Liver (tissue), 9 donors: ENCODE data around the gene PIM1. TPM values are rescaled to one million over a fixed set of nuclear protein-coding genes. Genes with fewer than 3 reads are reported as not detected.
A peak's percentile ranks its signal among the peaks of the same experiment; 100 is the strongest.

ENCODE experiments used
- DNase-seq: peaks from one replicate; pipeline ENCODE4 v3.0.0-alpha.2; 2017; ENCODE audit warnings: low spot score
- H3K27ac ChIP-seq, 2 donors: one replicate each; pipeline ENCODE4 v1.7.0; 2013; ENCODE audit warnings: inconsistent platforms in 2 of 2, low read length in 2 of 2, control low read depth in 1 of 2, low read depth in 1 of 2, mild to moderate bottlenecking in 1 of 2
- H3K27me3 ChIP-seq, 4 donors: one replicate each; pipeline versions ENCODE4 v1.6.1 to v1.7.0; 2013; ENCODE audit warnings: low read length in 3 of 4, inconsistent platforms in 1 of 4, mild to moderate bottlenecking in 1 of 4, moderate library complexity in 1 of 4; ENCODE audit not compliant: control insufficient read depth in 4 of 4, insufficient read depth in 4 of 4
- H3K36me3 ChIP-seq, 4 donors: one replicate each; pipeline versions ENCODE4 v1.6.1 to v1.7.0; 2013; ENCODE audit warnings: low read length in 3 of 4, mild to moderate bottlenecking in 3 of 4, low read depth in 1 of 4, moderate library complexity in 1 of 4; ENCODE audit not compliant: control insufficient read depth in 4 of 4, insufficient read depth in 3 of 4
- H3K4me1 ChIP-seq, 4 donors: one replicate each; pipeline versions ENCODE4 v1.6.1 to v1.7.0; 2013; ENCODE audit warnings: low read length in 3 of 4, mild to moderate bottlenecking in 3 of 4, moderate library complexity in 1 of 4; ENCODE audit not compliant: control insufficient read depth in 4 of 4, insufficient read depth in 4 of 4
- H3K4me3 ChIP-seq, 3 donors: one replicate each; pipeline versions ENCODE4 v1.6.1 to v1.7.0; 2013; ENCODE audit warnings: low read length in 3 of 3, control low read depth in 1 of 3, low read depth in 1 of 3, mild to moderate bottlenecking in 1 of 3
- H3K9ac ChIP-seq, 2 donors: one replicate each; pipeline ENCODE4 v1.7.0; 2013; ENCODE audit warnings: low read length in 2 of 2, mild to moderate bottlenecking in 2 of 2, moderate library complexity in 2 of 2, control low read depth in 1 of 2, low read depth in 1 of 2
- H3K9me3 ChIP-seq, 4 donors: one replicate each; pipeline versions ENCODE4 v1.6.1 to v1.7.0; 2013; ENCODE audit warnings: low read length in 3 of 4; ENCODE audit not compliant: control insufficient read depth in 4 of 4
- EGR1 ChIP-seq, 2 donors: IDR thresholded peaks; 2 replicates each; pipeline ENCODE4 v1.6.1; 2016 to 2018; ENCODE audit warnings: antibody characterized with exemption in 2 of 2, low read depth in 2 of 2
- FOXA1 ChIP-seq: IDR thresholded peaks from 2 replicates; pipeline ENCODE4 v1.6.1; 2016; ENCODE audit warnings: antibody characterized with exemption
- GABPA ChIP-seq, 2 donors: IDR thresholded peaks in 1 of 2; conservative IDR thresholded peaks in 1 of 2; 2 replicates each; pipeline ENCODE4 v1.6.1; 2016; ENCODE audit warnings: antibody characterized with exemption in 2 of 2, mild to moderate bottlenecking in 1 of 2, moderate library complexity in 1 of 2
- JUND ChIP-seq, 2 donors: IDR thresholded peaks; 2 replicates each; pipeline ENCODE4 v1.6.1; 2016; ENCODE audit warnings: antibody characterized with exemption in 2 of 2
- NR2F2 ChIP-seq: IDR thresholded peaks from 2 replicates; pipeline ENCODE4 v1.6.1; 2016; ENCODE audit warnings: antibody characterized with exemption
- RAD21 ChIP-seq, 2 donors: IDR thresholded peaks; 2 replicates each; pipeline ENCODE4 v1.6.1; 2016; ENCODE audit warnings: antibody characterized with exemption in 2 of 2, mild to moderate bottlenecking in 2 of 2
- RXRA ChIP-seq, 2 donors: IDR thresholded peaks; 2 replicates each; pipeline ENCODE4 v1.6.1; 2017 to 2018; ENCODE audit warnings: antibody characterized with exemption in 2 of 2, mild to moderate bottlenecking in 1 of 2
- SP1 ChIP-seq: IDR thresholded peaks from 2 replicates; pipeline ENCODE4 v1.6.1; 2018; ENCODE audit warnings: antibody characterized with exemption, mild to moderate bottlenecking
- TAF1 ChIP-seq: conservative IDR thresholded peaks from 2 replicates; pipeline ENCODE4 v1.6.1; 2016; ENCODE audit warnings: antibody characterized with exemption, mild to moderate bottlenecking
- YY1 ChIP-seq: IDR thresholded peaks from 2 replicates; pipeline ENCODE4 v1.6.1; 2016; ENCODE audit warnings: antibody characterized with exemption, mild to moderate bottlenecking
- WGBS: extraction: QIAGEN DNeasy Blood & Tissue Kit; methylation state at CpG from one replicate; pipeline ENCODE4 v1.1.7; 2013; 5-methylcytosine and 5-hydroxymethylcytosine counted together
- polyA plus RNA-seq, 2 donors: library from polyadenylated mRNA; stranded (reverse) in 1 of 2; unstranded in 1 of 2; fragments of 200-250 nt in 1 of 2; fragments of >200 nt in 1 of 2; fragmentation: Nextera tagmentation in 1 of 2; extraction: Ambion mirVana in 1 of 2; gene quantifications; one replicate each; pipeline versions ENCODE4 v1.2.1 to v1.2.3, GENCODE V29; 2013 to 2015
- total RNA-seq, 2 donors: library from RNA; depleted of rRNA; stranded (reverse); fragments of >200 nt; gene quantifications; one replicate each; pipeline ENCODE4 v1.2.3, GENCODE V29; 2014
- TF ChIP-seq, protein P1 (sequence below): fragments of 150-350 bp; IDR thresholded peaks from 2 replicates; pipeline ENCODE4 v1.5.1; 2017; ENCODE audit warnings: improper control_type of control experiment, low read depth, low read length; ENCODE audit not compliant: missing input control
- TF ChIP-seq, protein P2 (sequence below): IDR thresholded peaks from 2 replicates; pipeline ENCODE4 v1.6.1; 2016; ENCODE audit warnings: antibody characterized with exemption
- donor health status: healthy.
- donor health status: healthy.
- donor health status: healthy.
- donor health status: healthy.
- donor health status: healthy.

Gene PIM1
- total and polyA plus RNA-seq, 4 donors, result 5.5 to 141 (median 10.6) TPM

DNA sequence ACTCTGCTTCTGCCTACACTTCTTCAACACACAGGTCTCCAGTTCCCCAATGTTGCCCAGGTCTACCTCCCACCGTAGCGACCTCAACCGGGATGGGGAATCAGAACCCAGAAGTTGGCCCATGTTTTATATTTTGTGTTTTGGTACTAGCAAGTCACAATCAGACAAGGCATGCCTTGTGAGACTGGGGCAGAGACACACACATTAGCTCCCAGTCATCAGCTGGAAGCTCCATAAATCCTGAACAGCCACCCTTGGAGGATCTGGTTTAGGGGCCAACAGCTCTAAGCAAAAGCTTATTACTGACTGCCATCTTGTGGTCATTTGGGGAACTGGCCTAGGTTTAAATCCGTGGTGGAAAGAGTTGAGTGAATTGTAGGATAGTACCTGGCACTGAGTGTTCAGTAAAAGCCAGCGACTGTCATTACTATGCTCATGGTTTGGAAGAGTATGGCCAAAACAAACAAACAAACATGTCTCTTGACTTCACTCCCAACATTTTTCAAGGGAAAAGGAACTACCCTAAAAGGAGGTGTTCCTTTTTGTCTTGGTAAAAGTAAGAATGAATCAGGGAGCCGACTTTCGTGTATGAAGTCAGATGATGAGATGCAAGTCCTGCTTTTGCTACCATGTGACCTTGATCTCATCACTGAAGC lies 40.5 kb downstream of the PIM1 start:
- H3K27ac ChIP-seq, result no peak overlapping the region
- H3K27me3 ChIP-seq, result no peaks in the 10 kb centered on the region
- no peaks in the 10 kb centered on the region for H3K36me3 ChIP-seq
- no peaks in the 10 kb centered on the region for H3K4me1 ChIP-seq
- H3K4me3 ChIP-seq, result no peak overlapping the region
- DNase-seq, result peak; percentile 87
- H3K9me3 ChIP-seq, result no peaks in the 10 kb centered on the region
- no peak overlapping the region for H3K9ac ChIP-seq
- WGBS, result 65% methylated on average over 7 of the region's 7 CpGs
- TF ChIP-seq EGR1 (IDR thresholded peaks at IDR 0.05; ENCODE audit: low read depth in 2 of 2) (no peak), YY1 (no peak), JUND (IDR thresholded peaks at IDR 0.05) (no peak), RAD21 (IDR thresholded peaks at IDR 0.05) (peak; percentile 100), RXRA (IDR thresholded peaks at IDR 0.05) (peak in 1 of 2 donors; percentile 31), SP1 (no peak)
- TF ChIP-seq, protein P1, sequence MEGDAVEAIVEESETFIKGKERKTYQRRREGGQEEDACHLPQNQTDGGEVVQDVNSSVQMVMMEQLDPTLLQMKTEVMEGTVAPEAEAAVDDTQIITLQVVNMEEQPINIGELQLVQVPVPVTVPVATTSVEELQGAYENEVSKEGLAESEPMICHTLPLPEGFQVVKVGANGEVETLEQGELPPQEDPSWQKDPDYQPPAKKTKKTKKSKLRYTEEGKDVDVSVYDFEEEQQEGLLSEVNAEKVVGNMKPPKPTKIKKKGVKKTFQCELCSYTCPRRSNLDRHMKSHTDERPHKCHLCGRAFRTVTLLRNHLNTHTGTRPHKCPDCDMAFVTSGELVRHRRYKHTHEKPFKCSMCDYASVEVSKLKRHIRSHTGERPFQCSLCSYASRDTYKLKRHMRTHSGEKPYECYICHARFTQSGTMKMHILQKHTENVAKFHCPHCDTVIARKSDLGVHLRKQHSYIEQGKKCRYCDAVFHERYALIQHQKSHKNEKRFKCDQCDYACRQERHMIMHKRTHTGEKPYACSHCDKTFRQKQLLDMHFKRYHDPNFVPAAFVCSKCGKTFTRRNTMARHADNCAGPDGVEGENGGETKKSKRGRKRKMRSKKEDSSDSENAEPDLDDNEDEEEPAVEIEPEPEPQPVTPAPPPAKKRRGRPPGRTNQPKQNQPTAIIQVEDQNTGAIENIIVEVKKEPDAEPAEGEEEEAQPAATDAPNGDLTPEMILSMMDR, result peak; percentile 100
- TF ChIP-seq, protein P2, sequence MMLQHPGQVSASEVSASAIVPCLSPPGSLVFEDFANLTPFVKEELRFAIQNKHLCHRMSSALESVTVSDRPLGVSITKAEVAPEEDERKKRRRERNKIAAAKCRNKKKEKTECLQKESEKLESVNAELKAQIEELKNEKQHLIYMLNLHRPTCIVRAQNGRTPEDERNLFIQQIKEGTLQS, result no peak

DNA sequence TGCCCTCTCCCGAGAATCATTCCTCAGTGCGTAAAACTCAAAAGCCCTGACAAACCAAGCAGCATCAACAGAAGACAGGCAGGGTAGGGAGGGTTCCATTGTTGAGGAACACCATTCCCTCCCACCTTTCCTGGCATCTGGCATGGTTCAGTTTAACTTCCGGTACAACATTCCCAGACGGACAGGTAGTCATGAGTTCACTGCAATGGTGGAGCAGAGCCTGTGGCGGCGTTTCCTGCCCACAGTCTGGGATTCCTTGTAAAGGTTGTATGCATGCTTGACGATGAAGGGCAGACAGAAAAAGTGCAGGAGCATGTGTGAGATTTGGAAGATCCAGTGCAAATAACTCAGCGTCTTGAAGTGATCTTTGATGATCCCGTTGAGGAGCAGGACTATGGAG lies 42.3 kb downstream of the PIM1 start:
- no peak overlapping the region for H3K9ac ChIP-seq
- no peak overlapping the region for H3K4me3 ChIP-seq
- TF ChIP-seq GABPA (IDR thresholded peaks at IDR 0.05 in 1 of 2, conservative IDR thresholded peaks at IDR 0.05 in 1 of 2) (no peak), TAF1 (no peak), NR2F2 (no peak), YY1 (no peak), EGR1 (IDR thresholded peaks at IDR 0.05; ENCODE audit: low read depth in 2 of 2) (no peak), JUND (IDR thresholded peaks at IDR 0.05) (no peak), FOXA1 (no peak)
- TF ChIP-seq, protein P1, result no peak
- no peaks in the 10 kb centered on the region for H3K27me3 ChIP-seq
- no peak overlapping the region for H3K27ac ChIP-seq
- no peaks in the 10 kb centered on the region for H3K36me3 ChIP-seq
- H3K9me3 ChIP-seq, result no peaks in the 10 kb centered on the region
- WGBS, result 89% methylated on average over 9 of the region's 9 CpGs
- DNase-seq, result no peak
- no peaks in the 10 kb centered on the region for H3K4me1 ChIP-seq

DNA sequence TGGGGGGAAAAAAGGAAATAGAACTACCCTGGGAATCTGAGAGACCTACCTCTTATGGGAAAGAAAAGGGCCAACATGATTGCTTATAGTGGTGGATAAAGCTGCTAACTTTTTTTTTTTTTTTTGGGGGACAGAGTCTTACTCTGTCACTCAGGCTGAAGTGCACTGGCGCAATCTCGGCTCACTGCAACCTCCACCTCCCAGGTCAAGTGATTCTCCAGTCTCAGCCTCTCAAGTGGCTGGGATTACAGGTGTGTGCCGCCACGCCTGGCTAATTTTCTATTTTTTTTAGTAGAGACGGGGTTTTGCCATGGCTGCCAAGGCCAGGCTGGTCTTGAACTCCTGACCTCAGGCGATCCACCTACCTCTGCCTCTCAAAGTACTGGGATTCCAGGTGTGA lies 48.1 kb downstream of the PIM1 start:
- TF ChIP-seq RXRA (IDR thresholded peaks at IDR 0.05), result no peak
- TF ChIP-seq, protein P2, result no peak
- TF ChIP-seq EGR1 (IDR thresholded peaks at IDR 0.05; ENCODE audit: low read depth in 2 of 2), result no peak
- WGBS, result 94% methylated on average over 6 of the region's 6 CpGs

More for the DNA sequence above, 48.1 kb downstream of the PIM1 start:
- Histone ChIP-seq H3K9ac (no peak overlapping the region), H3K27me3 (no peaks in the 10 kb centered on the region), H3K9me3 (no peaks in the 10 kb centered on the region), H3K4me1 (peaks cover 0 to 9% (median 6%) of the 10 kb centered on the region in 4 donors), H3K27ac (no peak overlapping the region), H3K4me3 (no peak overlapping the region), H3K36me3 (no peaks in the 10 kb centered on the region)
- DNase-seq, result no peak
